ENCODE measurements around the gene NLGN1.

GRCh38 chr3:174295306-174296092, 898.0 kb downstream of the NLGN1 start:
- TF ChIP-seq EP300 (IDR thresholded peaks at IDR 0.05) (no peak), CTCF (IDR thresholded peaks at IDR 0.05) (no peak)
